GM21529 (cell line): Measurements from ENCODE around the gene CHTF18.
"Not testable (repeated sequence)": the region's sequence is repeated elsewhere in the genome, so short reads cannot be mapped to it uniquely, and the experiment has no call there.

ENCODE experiments used
- ATAC-seq: cut with Tn5 transposase; IDR thresholded peaks from one replicate; pipeline ENCODE4 v1.9.1; 2021; ENCODE audit not compliant: unreplicated experiment

The CHTF18 gene

GRCh38 chr16:825341-826061 lies 37.1 kb downstream of the CHTF18 start:
- no peak for ATAC-seq

- no peak for ATAC-seq
Observed at GRCh38 chr16:827513-827912, 39.1 kb downstream of the CHTF18 start.

- ATAC-seq = no peak
Observed at GRCh38 chr16:828891-829290, 40.5 kb downstream of the CHTF18 start.

- no peak for ATAC-seq
Observed at GRCh38 chr16:830107-830870, 41.9 kb downstream of the CHTF18 start.

- ATAC-seq = no peak
Observed at GRCh38 chr16:830871-831570, 42.6 kb downstream of the CHTF18 start.

- ATAC-seq = no peak
Observed at GRCh38 chr16:831571-832413, 43.4 kb downstream of the CHTF18 start.

- no peak for ATAC-seq
Observed at GRCh38 chr16:832652-833336, 44.4 kb downstream of the CHTF18 start.

GRCh38 chr16:833411-833810 lies 45.0 kb downstream of the CHTF18 start:
- ATAC-seq = no peak

GRCh38 chr16:835373-835772 lies 47.0 kb downstream of the CHTF18 start:
- ATAC-seq = no peak

- no peak for ATAC-seq
Observed at GRCh38 chr16:836221-836620, 47.8 kb downstream of the CHTF18 start.

GRCh38 chr16:836822-837221 lies 48.4 kb downstream of the CHTF18 start:
- not testable (repeated sequence) for ATAC-seq

- no peak for ATAC-seq
Observed at GRCh38 chr16:838741-839140, 50.3 kb downstream of the CHTF18 start.

- no peak for ATAC-seq
Observed at GRCh38 chr16:839643-840408, 51.4 kb downstream of the CHTF18 start.

- no peak for ATAC-seq
Observed at GRCh38 chr16:840561-841454, 52.4 kb downstream of the CHTF18 start.

GRCh38 chr16:841455-842060 lies 53.1 kb downstream of the CHTF18 start:
- no peak for ATAC-seq

- no peak for ATAC-seq
Observed at GRCh38 chr16:842061-842476, 53.6 kb downstream of the CHTF18 start.

GRCh38 chr16:842711-843560 lies 54.5 kb downstream of the CHTF18 start:
- ATAC-seq = no peak
